ENCODE results near the gene PRRC2B.
"Not testable (repeated sequence)": the region's sequence is repeated elsewhere in the genome, so short reads cannot be mapped to it uniquely, and the experiment has no call there.

The PRRC2B gene

GRCh38 chr9:131468031-131468430 is 74.1 kb downstream of the PRRC2B start:
- TF ChIP-seq CTCF (IDR thresholded peaks at IDR 0.05; ENCODE audit: extremely low read depth, insufficient read depth, missing control alignments), result no peak
- in situ Hi-C loops (cut with MboI; ENCODE audit: low pct_unique_long_range_greater_than_20kb, low sequenced_read_pairs, unreplicated experiment), result no loop called here
- no peak for DNase-seq (ENCODE audit: low spot score)

- in situ Hi-C loops (cut with MboI; ENCODE audit: low pct_unique_long_range_greater_than_20kb, low sequenced_read_pairs, unreplicated experiment), result no loop called here
- no peak for DNase-seq (ENCODE audit: low spot score)
- no peak for TF ChIP-seq CTCF (IDR thresholded peaks at IDR 0.05; ENCODE audit: extremely low read depth, insufficient read depth, missing control alignments)
These were observed 75.5 kb downstream of the PRRC2B start for GRCh38 chr9:131469356-131469755.

GRCh38 chr9:131469951-131470350 is 76.1 kb downstream of the PRRC2B start:
- in situ Hi-C loops (cut with MboI; ENCODE audit: low pct_unique_long_range_greater_than_20kb, low sequenced_read_pairs, unreplicated experiment), result no loop called here
- no peak for DNase-seq (ENCODE audit: low spot score)
- no peak for TF ChIP-seq CTCF (IDR thresholded peaks at IDR 0.05; ENCODE audit: extremely low read depth, insufficient read depth, missing control alignments)

GRCh38 chr9:131470581-131470991 is 76.7 kb downstream of the PRRC2B start:
- TF ChIP-seq CTCF (IDR thresholded peaks at IDR 0.05; ENCODE audit: extremely low read depth, insufficient read depth, missing control alignments), result no peak
- no peak for DNase-seq (ENCODE audit: low spot score)
- in situ Hi-C loops (cut with MboI; ENCODE audit: low pct_unique_long_range_greater_than_20kb, low sequenced_read_pairs, unreplicated experiment), result no loop called here

- in situ Hi-C loops (cut with MboI; ENCODE audit: low pct_unique_long_range_greater_than_20kb, low sequenced_read_pairs, unreplicated experiment); DNase-seq (ENCODE audit: low spot score): not testable (repeated sequence)
These were observed 78.2 kb downstream of the PRRC2B start for GRCh38 chr9:131472085-131472484.

GRCh38 chr9:131473198-131473885 is 79.5 kb downstream of the PRRC2B start:
- no peak for TF ChIP-seq CTCF (IDR thresholded peaks at IDR 0.05; ENCODE audit: extremely low read depth, insufficient read depth, missing control alignments)
- in situ Hi-C loops (cut with MboI; ENCODE audit: low pct_unique_long_range_greater_than_20kb, low sequenced_read_pairs, unreplicated experiment), result no loop called here
- no peak for DNase-seq (ENCODE audit: low spot score)

- DNase-seq (ENCODE audit: low spot score), result no peak
- no peak for TF ChIP-seq CTCF (IDR thresholded peaks at IDR 0.05; ENCODE audit: extremely low read depth, insufficient read depth, missing control alignments)
- in situ Hi-C loops (cut with MboI; ENCODE audit: low pct_unique_long_range_greater_than_20kb, low sequenced_read_pairs, unreplicated experiment), result no loop called here
These were observed 80.0 kb downstream of the PRRC2B start for GRCh38 chr9:131473891-131474290.
